ENCODE data around the gene FANK1. TPM values are rescaled to one million over a fixed set of nuclear protein-coding genes. Genes with fewer than 3 reads are reported as not detected.
"Not testable (repeated sequence)": the region's sequence is repeated elsewhere in the genome, so short reads cannot be mapped to it uniquely, and the experiment has no call there.

The FANK1 gene, protein sequence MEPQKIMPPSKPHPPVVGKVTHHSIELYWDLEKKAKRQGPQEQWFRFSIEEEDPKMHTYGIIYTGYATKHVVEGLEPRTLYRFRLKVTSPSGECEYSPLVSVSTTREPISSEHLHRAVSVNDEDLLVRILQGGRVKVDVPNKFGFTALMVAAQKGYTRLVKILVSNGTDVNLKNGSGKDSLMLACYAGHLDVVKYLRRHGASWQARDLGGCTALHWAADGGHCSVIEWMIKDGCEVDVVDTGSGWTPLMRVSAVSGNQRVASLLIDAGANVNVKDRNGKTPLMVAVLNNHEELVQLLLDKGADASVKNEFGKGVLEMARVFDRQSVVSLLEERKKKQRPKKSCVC
- 4.8 TPM for polyA plus RNA-seq (2013)

DNA sequence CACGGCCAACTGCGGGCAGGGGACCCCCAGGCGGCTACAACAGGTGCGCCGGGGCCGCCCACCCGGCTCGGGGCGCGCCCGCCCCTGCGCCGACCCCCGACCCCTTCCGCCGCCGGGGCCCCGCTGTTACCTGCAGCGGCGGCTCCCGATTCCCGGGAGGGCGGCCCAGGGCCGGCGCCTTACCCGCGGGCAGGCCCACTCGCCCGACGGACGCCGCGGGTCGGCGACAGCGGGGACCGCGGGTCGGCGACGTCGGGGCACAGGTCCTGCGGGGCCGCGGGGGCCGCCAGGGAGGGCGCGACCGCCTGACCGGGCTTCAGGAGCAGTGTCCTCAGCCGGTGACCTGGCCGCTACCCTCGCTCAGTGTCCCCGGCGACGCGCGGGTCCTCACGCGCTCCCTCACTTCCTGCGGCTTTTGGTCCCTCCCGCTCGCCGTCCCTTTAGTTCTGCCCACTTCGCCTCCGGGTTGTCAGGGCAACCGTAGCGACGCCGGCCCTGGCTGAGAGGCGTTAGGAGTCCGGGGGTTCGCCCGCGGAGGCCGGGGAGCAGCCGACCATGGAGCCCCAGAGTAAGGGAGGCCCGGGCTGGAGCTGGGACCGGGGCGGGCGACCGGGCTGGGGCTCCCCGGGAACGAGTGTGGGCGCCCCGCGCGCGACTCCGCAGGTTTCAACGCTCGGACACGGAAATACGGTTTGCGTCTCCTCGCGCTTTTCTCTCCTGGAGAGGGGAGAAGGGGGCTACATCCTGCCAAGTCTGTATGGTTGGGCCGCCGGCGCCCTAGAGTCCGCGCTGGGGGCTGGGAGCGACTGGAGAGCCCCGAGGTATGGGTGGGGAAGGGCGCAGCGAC, at the start of gene FANK1:
Gene FANK1, plus strand, starts transcription at position 477 of the 847 bp plus-strand sequence. Its CDS starts 79 bp downstream, at position 556.
- CTCF ChIA-PET; H3K4me1 ChIP-seq (ENCODE audit: control extremely low read depth in 1 of 4, control insufficient read depth in 4 of 4, insufficient read depth in 4 of 4, low read length in 3 of 4); H3K27me3 ChIP-seq (replicated peaks in 2 of 5; ENCODE audit: control insufficient read depth in 4 of 5, insufficient read depth in 5 of 5, low read length in 4 of 5); POLR2A ChIA-PET; H3K9me3 ChIP-seq (ENCODE audit: control extremely low read depth in 1 of 5, control insufficient read depth in 4 of 5, insufficient read depth in 2 of 5, low read depth in 1 of 5, low read length in 4 of 5); H3K36me3 ChIP-seq (ENCODE audit: control insufficient read depth in 4 of 4, insufficient read depth in 4 of 4, low read length in 3 of 4): not testable (repeated sequence)
- whole genome bisulfite sequencing (ENCODE audit: insufficient coverage): 22% methylated on average over 97 of the region's 106 CpGs
- Histone ChIP-seq H3K4me3 (ENCODE audit: control insufficient read depth in 1 of 7, extremely low read depth in 1 of 7, insufficient read depth in 4 of 7, low read depth in 2 of 7, low read length in 6 of 7) (peak within 1 kb of the TSS; percentile 77 to 89 (median 83)), H3K27ac (ENCODE audit: insufficient read depth in 1 of 2, low read depth in 1 of 2, low read length in 2 of 2, poor library complexity in 1 of 2, severe bottlenecking in 2 of 2) (peak within 1 kb of the TSS; percentile 25 to 68)
- peak; percentile 84 to 92 (median 91) for DNase-seq

DNA sequence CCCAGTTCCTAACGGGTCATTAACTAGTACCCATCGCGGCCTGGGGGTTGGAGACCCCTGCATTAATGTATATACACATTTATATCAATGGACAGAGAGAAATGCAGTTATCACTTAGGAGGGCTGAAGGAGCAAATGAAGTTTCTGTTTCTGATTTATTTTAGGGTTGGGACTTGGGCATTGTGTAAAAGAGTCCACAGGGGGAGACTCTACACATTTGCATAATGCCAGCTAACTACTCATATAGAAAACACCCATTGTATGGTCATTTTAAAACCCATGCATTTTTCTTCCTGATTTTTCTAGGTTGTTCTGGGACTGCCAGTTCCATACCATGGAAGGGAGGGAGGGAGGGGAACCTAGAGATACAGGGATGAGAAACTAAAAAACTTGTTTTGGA, 49.5 kb upstream of the FANK1 start:
- ChIA-PET CTCF (interaction anchor here (0.9 kb wide), 1 partner anchor 18 kb away, joined by 3 read pairs; no protein-coding TSS in a partner anchor), POLR2A (interaction anchor here (0.6 kb wide), 1 partner anchor 485 kb away, joined by 3 read pairs; no protein-coding TSS in a partner anchor)
- WGBS (ENCODE audit: insufficient coverage): no CpG with 5 or more reads among the region's 3 CpGs
- no peaks in the 10 kb centered on the region for H3K4me1 ChIP-seq (ENCODE audit: control extremely low read depth in 1 of 4, control insufficient read depth in 4 of 4, insufficient read depth in 4 of 4, low read length in 3 of 4)
- no peak for DNase-seq
- no peaks in the 10 kb centered on the region for H3K27me3 ChIP-seq (replicated peaks in 2 of 5; ENCODE audit: control insufficient read depth in 4 of 5, insufficient read depth in 5 of 5, low read length in 4 of 5)
- no peak overlapping the region for H3K27ac ChIP-seq (ENCODE audit: insufficient read depth in 1 of 2, low read depth in 1 of 2, low read length in 2 of 2, poor library complexity in 1 of 2, severe bottlenecking in 2 of 2)
- H3K4me3 ChIP-seq (ENCODE audit: control insufficient read depth in 1 of 7, extremely low read depth in 1 of 7, insufficient read depth in 4 of 7, low read depth in 2 of 7, low read length in 6 of 7): no peak overlapping the region
- H3K9me3 ChIP-seq (ENCODE audit: control extremely low read depth in 1 of 5, control insufficient read depth in 4 of 5, insufficient read depth in 2 of 5, low read depth in 1 of 5, low read length in 4 of 5): no peaks in the 10 kb centered on the region
- peaks cover 13 to 68% (median 50%) of the 10 kb centered on the region in 4 experiments for H3K36me3 ChIP-seq (ENCODE audit: control insufficient read depth in 4 of 4, insufficient read depth in 4 of 4, low read length in 3 of 4)

DNA sequence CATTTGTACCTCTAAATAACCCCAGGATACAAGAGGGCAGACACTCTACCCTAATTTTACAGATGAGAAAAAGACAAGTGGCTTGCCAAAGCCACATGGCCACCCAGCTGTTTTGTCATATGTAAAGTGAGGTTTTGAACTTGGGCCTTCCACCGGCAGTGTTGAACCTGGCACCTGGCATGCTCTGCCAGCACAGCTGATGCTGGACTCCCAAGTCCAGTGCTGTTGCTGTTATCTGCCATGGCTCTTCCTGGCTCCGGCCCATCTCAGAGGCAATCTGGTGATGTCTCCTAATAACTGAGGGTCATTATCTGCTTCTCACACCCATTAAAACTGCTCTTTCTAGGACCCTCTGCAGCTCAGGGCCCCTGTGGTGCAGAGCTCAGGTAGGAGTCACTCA, 48.0 kb upstream of the FANK1 start:
- 100% methylated on average over 1 of the region's 2 CpGs for WGBS (ENCODE audit: insufficient coverage)
- no peak overlapping the region for H3K4me3 ChIP-seq (ENCODE audit: control insufficient read depth in 1 of 7, extremely low read depth in 1 of 7, insufficient read depth in 4 of 7, low read depth in 2 of 7, low read length in 6 of 7)
- H3K27ac ChIP-seq (ENCODE audit: insufficient read depth in 1 of 2, low read depth in 1 of 2, low read length in 2 of 2, poor library complexity in 1 of 2, severe bottlenecking in 2 of 2): no peak overlapping the region
- H3K9me3 ChIP-seq (ENCODE audit: control extremely low read depth in 1 of 5, control insufficient read depth in 4 of 5, insufficient read depth in 2 of 5, low read depth in 1 of 5, low read length in 4 of 5): no peaks in the 10 kb centered on the region
- ChIA-PET POLR2A (no interaction called here), CTCF (no interaction called here)
- no peak for DNase-seq
- H3K4me1 ChIP-seq (ENCODE audit: control extremely low read depth in 1 of 4, control insufficient read depth in 4 of 4, insufficient read depth in 4 of 4, low read length in 3 of 4): no peaks in the 10 kb centered on the region
- no peaks in the 10 kb centered on the region for H3K27me3 ChIP-seq (replicated peaks in 2 of 5; ENCODE audit: control insufficient read depth in 4 of 5, insufficient read depth in 5 of 5, low read length in 4 of 5)
- peaks cover 18 to 74% (median 56%) of the 10 kb centered on the region in 4 experiments for H3K36me3 ChIP-seq (ENCODE audit: control insufficient read depth in 4 of 4, insufficient read depth in 4 of 4, low read length in 3 of 4)

DNA sequence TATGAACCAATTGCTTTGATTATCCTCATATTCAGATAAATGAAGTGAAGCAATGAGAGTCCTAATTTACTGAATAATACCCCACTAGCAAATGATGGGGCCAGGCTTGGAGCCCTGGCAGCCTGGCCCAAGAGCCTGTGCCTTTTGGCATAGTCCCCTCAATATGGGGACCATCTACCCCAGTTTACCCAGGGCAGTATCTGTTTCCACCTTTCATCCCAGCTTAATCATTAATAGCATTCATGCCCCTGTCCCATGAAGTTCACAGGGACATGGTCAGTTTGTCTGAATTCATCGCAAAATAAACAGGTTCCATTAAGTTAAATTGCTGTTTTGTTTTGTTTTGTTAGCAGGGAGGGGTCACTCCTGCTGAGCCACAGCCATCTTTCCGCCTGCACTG, 47.5 kb upstream of the FANK1 start:
- no peak for DNase-seq
- Histone ChIP-seq H3K4me3 (ENCODE audit: control insufficient read depth in 1 of 7, extremely low read depth in 1 of 7, insufficient read depth in 4 of 7, low read depth in 2 of 7, low read length in 6 of 7) (no peak overlapping the region), H3K9me3 (ENCODE audit: control extremely low read depth in 1 of 5, control insufficient read depth in 4 of 5, insufficient read depth in 2 of 5, low read depth in 1 of 5, low read length in 4 of 5) (no peaks in the 10 kb centered on the region), H3K27me3 (replicated peaks in 2 of 5; ENCODE audit: control insufficient read depth in 4 of 5, insufficient read depth in 5 of 5, low read length in 4 of 5) (no peaks in the 10 kb centered on the region), H3K36me3 (ENCODE audit: control insufficient read depth in 4 of 4, insufficient read depth in 4 of 4, low read length in 3 of 4) (peaks cover 16 to 74% (median 52%) of the 10 kb centered on the region in 4 experiments), H3K4me1 (ENCODE audit: control extremely low read depth in 1 of 4, control insufficient read depth in 4 of 4, insufficient read depth in 4 of 4, low read length in 3 of 4) (no peaks in the 10 kb centered on the region), H3K27ac (ENCODE audit: insufficient read depth in 1 of 2, low read depth in 1 of 2, low read length in 2 of 2, poor library complexity in 1 of 2, severe bottlenecking in 2 of 2) (no peak overlapping the region)
- ChIA-PET POLR2A (no interaction called here), CTCF (no interaction called here)
- WGBS (ENCODE audit: insufficient coverage): no CpG with 5 or more reads among the region's 2 CpGs

DNA sequence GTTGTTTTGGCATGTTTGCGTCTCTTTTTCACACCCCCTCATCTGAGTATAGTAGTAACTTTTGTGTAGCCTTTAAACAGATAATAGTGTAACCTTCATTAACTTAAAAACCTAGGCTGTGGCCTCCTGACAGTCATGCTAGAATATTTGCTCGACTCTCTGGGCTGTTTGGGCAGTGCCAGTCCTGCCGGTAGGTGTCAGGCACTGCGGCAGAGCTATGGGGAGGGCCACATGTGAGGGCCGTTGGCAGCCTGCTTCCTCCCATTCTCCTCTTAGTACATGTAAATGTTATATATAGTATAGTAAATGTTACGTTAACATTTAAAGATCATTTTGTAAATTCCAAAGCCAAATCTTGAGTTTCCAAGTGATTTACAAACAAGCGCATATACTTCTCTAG, 46.9 kb upstream of the FANK1 start:
- no peak overlapping the region for H3K27ac ChIP-seq (ENCODE audit: insufficient read depth in 1 of 2, low read depth in 1 of 2, low read length in 2 of 2, poor library complexity in 1 of 2, severe bottlenecking in 2 of 2)
- POLR2A ChIA-PET: no interaction called here
- no peaks in the 10 kb centered on the region for H3K9me3 ChIP-seq (ENCODE audit: control extremely low read depth in 1 of 5, control insufficient read depth in 4 of 5, insufficient read depth in 2 of 5, low read depth in 1 of 5, low read length in 4 of 5)
- H3K4me1 ChIP-seq (ENCODE audit: control extremely low read depth in 1 of 4, control insufficient read depth in 4 of 4, insufficient read depth in 4 of 4, low read length in 3 of 4): no peaks in the 10 kb centered on the region
- CTCF ChIA-PET: no interaction called here
- DNase-seq: no peak
- no peaks in the 10 kb centered on the region for H3K27me3 ChIP-seq (replicated peaks in 2 of 5; ENCODE audit: control insufficient read depth in 4 of 5, insufficient read depth in 5 of 5, low read length in 4 of 5)
- no peak overlapping the region for H3K4me3 ChIP-seq (ENCODE audit: control insufficient read depth in 1 of 7, extremely low read depth in 1 of 7, insufficient read depth in 4 of 7, low read depth in 2 of 7, low read length in 6 of 7)
- WGBS (ENCODE audit: insufficient coverage): 100% methylated on average over 1 of the region's 7 CpGs
- peaks cover 16 to 69% (median 52%) of the 10 kb centered on the region in 4 experiments for H3K36me3 ChIP-seq (ENCODE audit: control insufficient read depth in 4 of 4, insufficient read depth in 4 of 4, low read length in 3 of 4)

DNA sequence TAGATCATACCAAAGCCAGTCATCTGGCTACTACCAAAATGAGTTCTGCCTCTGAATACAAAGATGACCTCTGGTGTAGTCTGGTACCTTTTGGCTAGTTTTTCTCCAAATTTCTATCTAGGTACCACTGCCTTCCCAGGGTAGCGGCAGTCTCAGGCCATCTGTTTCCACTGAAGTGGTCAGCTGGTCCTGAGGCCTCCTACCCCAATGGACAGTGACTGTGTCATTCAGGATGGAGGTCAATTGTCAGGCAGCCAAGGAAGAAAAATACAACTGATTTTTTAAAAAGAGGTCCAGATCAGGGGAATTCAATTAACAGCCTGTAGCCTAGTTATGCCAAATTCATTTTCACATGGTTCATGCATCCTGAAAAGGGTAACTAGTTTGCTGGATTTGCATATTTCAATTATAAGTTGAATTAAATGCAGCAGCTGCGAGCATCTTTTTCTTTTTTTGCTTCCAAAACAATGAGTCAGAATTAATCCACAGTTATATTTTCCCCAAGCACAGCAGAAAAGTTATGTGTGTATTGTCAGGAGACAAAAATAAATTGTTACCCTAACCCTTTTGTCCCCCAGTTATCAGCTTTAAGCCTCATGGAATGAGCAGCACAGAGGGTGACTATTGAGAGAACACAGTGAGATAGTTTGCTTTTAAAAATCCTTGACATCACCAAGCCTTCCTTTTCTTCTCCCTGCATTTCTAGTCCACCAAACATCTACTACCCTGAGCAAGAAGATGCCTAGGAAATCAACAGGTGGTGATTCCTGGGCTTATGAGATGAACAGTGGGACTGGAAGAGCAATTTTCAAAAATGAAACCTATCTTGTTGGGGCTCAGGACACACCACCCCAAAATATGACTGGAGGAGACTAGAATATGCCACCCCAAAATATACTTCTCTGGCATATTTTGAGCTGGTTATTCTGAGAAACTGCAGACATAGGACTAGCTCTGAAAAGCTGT, 45.3 kb upstream of the FANK1 start:
- ChIA-PET CTCF (interaction anchor here (1.1 kb wide), 1 partner anchor 18 kb away, joined by 3 read pairs; no protein-coding TSS in a partner anchor), POLR2A (no interaction called here)
- no peaks in the 10 kb centered on the region for H3K27me3 ChIP-seq (replicated peaks in 2 of 5; ENCODE audit: control insufficient read depth in 4 of 5, insufficient read depth in 5 of 5, low read length in 4 of 5)
- no peaks in the 10 kb centered on the region for H3K4me1 ChIP-seq (ENCODE audit: control extremely low read depth in 1 of 4, control insufficient read depth in 4 of 4, insufficient read depth in 4 of 4, low read length in 3 of 4)
- H3K4me3 ChIP-seq (ENCODE audit: control insufficient read depth in 1 of 7, extremely low read depth in 1 of 7, insufficient read depth in 4 of 7, low read depth in 2 of 7, low read length in 6 of 7): no peak overlapping the region
- WGBS (ENCODE audit: insufficient coverage): 100% methylated on average over 1 of the region's 2 CpGs
- H3K36me3 ChIP-seq (ENCODE audit: control insufficient read depth in 4 of 4, insufficient read depth in 4 of 4, low read length in 3 of 4): peaks cover 16 to 56% (median 42%) of the 10 kb centered on the region in 4 experiments
- no peak overlapping the region for H3K27ac ChIP-seq (ENCODE audit: insufficient read depth in 1 of 2, low read depth in 1 of 2, low read length in 2 of 2, poor library complexity in 1 of 2, severe bottlenecking in 2 of 2)
- DNase-seq: no peak
- H3K9me3 ChIP-seq (ENCODE audit: control extremely low read depth in 1 of 5, control insufficient read depth in 4 of 5, insufficient read depth in 2 of 5, low read depth in 1 of 5, low read length in 4 of 5): no peaks in the 10 kb centered on the region

Data from common myeloid progenitor, CD34-positive (primary cell).